Aorta (tissue), 5 donors: ENCODE data around the gene VAV3. TPM values are rescaled to one million over a fixed set of nuclear protein-coding genes. Genes with fewer than 3 reads are reported as not detected.

Experiments
- ATAC-seq: fragments of 200-7000 bp; cut with Tn5 transposase; one replicate; pipeline ENCODE4 v1.9.1; 2022; ENCODE audit warnings: moderate library complexity; ENCODE audit not compliant: low FRiP score
- DNase-seq, 2 donors: peaks; one replicate each; pipeline ENCODE4 v3.0.0-alpha.2; 2020
- H3K27ac ChIP-seq, 2 donors: one replicate each; pipeline ENCODE4 v1.5.1; 2013; ENCODE audit warnings: low read length in 2 of 2, mild to moderate bottlenecking in 2 of 2, moderate library complexity in 2 of 2, control low read depth in 1 of 2, inconsistent platforms in 1 of 2, low read depth in 1 of 2
- H3K27me3 ChIP-seq, 2 donors: one replicate each; pipeline ENCODE4 v1.6.1; 2013; ENCODE audit warnings: control low read depth in 1 of 2, low read length in 1 of 2, mild to moderate bottlenecking in 1 of 2, moderate library complexity in 1 of 2; ENCODE audit not compliant: insufficient read depth in 2 of 2, control insufficient read depth in 1 of 2
- H3K36me3 ChIP-seq, 2 donors: one replicate each; pipeline ENCODE4 v1.6.1; 2013; ENCODE audit warnings: control low read depth in 1 of 2, low read length in 1 of 2, mild to moderate bottlenecking in 1 of 2; ENCODE audit not compliant: insufficient read depth in 2 of 2, control insufficient read depth in 1 of 2
- H3K4me1 ChIP-seq, 2 donors: one replicate each; pipeline ENCODE4 v1.6.1; 2013; ENCODE audit warnings: low read length in 2 of 2, control low read depth in 1 of 2, mild to moderate bottlenecking in 1 of 2, moderate library complexity in 1 of 2; ENCODE audit not compliant: insufficient read depth in 2 of 2, control insufficient read depth in 1 of 2
- H3K4me3 ChIP-seq, 2 donors: one replicate each; pipeline ENCODE4 v1.5.1; 2013; ENCODE audit warnings: low read length in 2 of 2, control low read depth in 1 of 2, mild to moderate bottlenecking in 1 of 2
- H3K9me3 ChIP-seq: one replicate; pipeline ENCODE4 v1.6.1; 2013; ENCODE audit warnings: mild to moderate bottlenecking, low read length; ENCODE audit not compliant: control insufficient read depth
- WGBS, 2 donors: extraction: QIAGEN DNeasy Blood & Tissue Kit; methylation state at CpG; one replicate each; pipeline ENCODE4 v1.1.7; 2013; 5-methylcytosine and 5-hydroxymethylcytosine counted together
- intact Hi-C, 2 donors: fragments of 100-400 bp; cut with DNase I; formaldehyde crosslinking; loops; one replicate each; pipeline versions ENCODE4 v1.14.2 to v1.15.0; 2022
- polyA plus RNA-seq, 2 donors: library from polyadenylated mRNA; stranded (reverse); fragments of 200-250 nt; gene quantifications; one replicate each; pipeline ENCODE4 v1.2.3, GENCODE V29; 2013
- total RNA-seq, 2 donors: library from RNA; stranded (reverse); fragmentation: NEBNext Ultra II Directional; extraction: Animal tissue kit (Norgen Biotek cat#: 25700); gene quantifications; one replicate each; pipeline ENCODE4 v1.2.1, GENCODE V29; 2021
- donor health status: healthy with polysubstance abuse.
- donor health status: Bipolar disorder and iron deficiency.
- donor health status: DM: no; HTN: no; CAD: no.
- donor health status: DM: no; HTN: no; CAD: no.
- donor health status: DM: yes; HTN: yes; CAD: no.

Gene VAV3
- total and polyA plus RNA-seq, 4 donors = 0.33 to 8.8 (median 4.7) TPM

GRCh38 chr1:107689159-107689558 lies 275.8 kb downstream of the VAV3 start:
- Histone ChIP-seq H3K36me3 (no peaks in the 10 kb centered on the region), H3K4me3 (no peak overlapping the region), H3K27me3 (peaks cover 0 to 2% of the 10 kb centered on the region in 2 donors), H3K4me1 (no peaks in the 10 kb centered on the region), H3K27ac (no peak overlapping the region), H3K9me3 (peaks cover 2% of the 10 kb centered on the region)
- intact Hi-C loops = no loop called here
- ATAC-seq (no peak), DNase-seq (no peak)
- WGBS, 2 donors = 47 to 82% methylated on average over 1 of the region's 1 CpG

GRCh38 chr1:107687849-107688753 lies 276.9 kb downstream of the VAV3 start:
- Histone ChIP-seq H3K4me1 (no peaks in the 10 kb centered on the region), H3K4me3 (no peak overlapping the region), H3K27ac (no peak overlapping the region), H3K9me3 (peaks cover 2% of the 10 kb centered on the region), H3K36me3 (no peaks in the 10 kb centered on the region), H3K27me3 (peaks cover 0 to 2% of the 10 kb centered on the region in 2 donors)
- WGBS, 2 donors = 81 to 83% methylated on average over 9 of the region's 9 CpGs
- intact Hi-C loops = no loop called here
- ATAC-seq = no peak
- no peak for DNase-seq

GRCh38 chr1:107683683-107684082 lies 281.3 kb downstream of the VAV3 start:
- intact Hi-C loops = no loop called here
- H3K27me3 ChIP-seq = no peaks in the 10 kb centered on the region
- no peak overlapping the region for H3K27ac ChIP-seq
- H3K9me3 ChIP-seq = no peaks in the 10 kb centered on the region
- H3K4me3 ChIP-seq = no peak overlapping the region
- H3K36me3 ChIP-seq = no peaks in the 10 kb centered on the region
- ATAC-seq = no peak
- H3K4me1 ChIP-seq = no peaks in the 10 kb centered on the region
- WGBS, 2 donors = 63 to 66% methylated on average over 2 of the region's 2 CpGs
- DNase-seq = no peak

GRCh38 chr1:107683191-107683657 lies 281.8 kb downstream of the VAV3 start:
- H3K4me1 ChIP-seq = no peaks in the 10 kb centered on the region
- no peaks in the 10 kb centered on the region for H3K27me3 ChIP-seq
- H3K27ac ChIP-seq = no peak overlapping the region
- no peak for DNase-seq
- no peaks in the 10 kb centered on the region for H3K9me3 ChIP-seq
- WGBS, 2 donors = 71% methylated on average over 3 of the region's 3 CpGs
- intact Hi-C loops = no loop called here
- H3K4me3 ChIP-seq = no peak overlapping the region
- no peaks in the 10 kb centered on the region for H3K36me3 ChIP-seq
- no peak for ATAC-seq

- DNase-seq (no peak), ATAC-seq (no peak)
- Histone ChIP-seq H3K4me1 (no peaks in the 10 kb centered on the region), H3K4me3 (no peak overlapping the region), H3K9me3 (no peaks in the 10 kb centered on the region), H3K27ac (no peak overlapping the region), H3K36me3 (no peaks in the 10 kb centered on the region), H3K27me3 (no peaks in the 10 kb centered on the region)
- 54% methylated on average over 1 of the region's 1 CpG for WGBS, 2 donors
- intact Hi-C loops = no loop called here
Measured at GRCh38 chr1:107682467-107682866, 282.5 kb downstream of the VAV3 start.

- H3K4me3 ChIP-seq = no peak overlapping the region
- intact Hi-C loops = no loop called here
- H3K9me3 ChIP-seq = no peaks in the 10 kb centered on the region
- ATAC-seq (no peak), DNase-seq (no peak)
- no peaks in the 10 kb centered on the region for H3K36me3 ChIP-seq
- 73 to 83% methylated on average over 3 of the region's 3 CpGs for WGBS, 2 donors
- no peak overlapping the region for H3K27ac ChIP-seq
- H3K27me3 ChIP-seq = no peaks in the 10 kb centered on the region
- H3K4me1 ChIP-seq = no peaks in the 10 kb centered on the region
Measured at GRCh38 chr1:107681001-107681479, 283.9 kb downstream of the VAV3 start.

GRCh38 chr1:107680579-107680985 lies 284.4 kb downstream of the VAV3 start:
- ATAC-seq = no peak
- no peak overlapping the region for H3K27ac ChIP-seq
- 87 to 89% methylated on average over 5 of the region's 5 CpGs for WGBS, 2 donors

GRCh38 chr1:107679411-107679953 lies 285.5 kb downstream of the VAV3 start:
- H3K36me3 ChIP-seq = no peaks in the 10 kb centered on the region
- DNase-seq = no peak
- H3K27me3 ChIP-seq = no peaks in the 10 kb centered on the region
- intact Hi-C loops = no loop called here
- H3K27ac ChIP-seq = no peak overlapping the region
- H3K4me1 ChIP-seq = no peaks in the 10 kb centered on the region
- H3K9me3 ChIP-seq = peaks cover 4% of the 10 kb centered on the region
- no peak overlapping the region for H3K4me3 ChIP-seq
- ATAC-seq = no peak
- 30 to 46% methylated on average over 2 of the region's 2 CpGs for WGBS, 2 donors

More at GRCh38 chr1:107680579-107680985, 284.4 kb downstream of the VAV3 start:
- no peaks in the 10 kb centered on the region for H3K27me3 ChIP-seq
- no peaks in the 10 kb centered on the region for H3K36me3 ChIP-seq
- intact Hi-C loops = no loop called here
- H3K9me3 ChIP-seq = no peaks in the 10 kb centered on the region
- DNase-seq = no peak
- H3K4me1 ChIP-seq = no peaks in the 10 kb centered on the region
- H3K4me3 ChIP-seq = no peak overlapping the region

- peaks cover 5% of the 10 kb centered on the region for H3K9me3 ChIP-seq
- H3K4me3 ChIP-seq = no peak overlapping the region
- no peaks in the 10 kb centered on the region for H3K36me3 ChIP-seq
- DNase-seq (no peak), ATAC-seq (no peak)
- no peaks in the 10 kb centered on the region for H3K27me3 ChIP-seq
- H3K4me1 ChIP-seq = no peaks in the 10 kb centered on the region
- no peak overlapping the region for H3K27ac ChIP-seq
- intact Hi-C loops = no loop called here
- WGBS, 2 donors = 75 to 89% methylated on average over 2 of the region's 2 CpGs
Measured at GRCh38 chr1:107678993-107679392, 286.0 kb downstream of the VAV3 start.
